GM18511 (cell line): ENCODE data around the gene ALAS2.
"Not testable (repeated sequence)": the region's sequence is repeated elsewhere in the genome, so short reads cannot be mapped to it uniquely, and the experiment has no call there.

Experiments used
- ATAC-seq: cut with Tn5 transposase; IDR thresholded peaks from one replicate; pipeline ENCODE4 v1.9.1; 2021; ENCODE audit warnings: mild to moderate bottlenecking, moderate library complexity; ENCODE audit not compliant: unreplicated experiment

ALAS2 gene

GRCh38 chrX:55006827-55007621 is 23.8 kb downstream of the ALAS2 start:
- no peak for ATAC-seq

GRCh38 chrX:55005256-55005655 is 25.5 kb downstream of the ALAS2 start:
- ATAC-seq: no peak

GRCh38 chrX:55004231-55004630 is 26.5 kb downstream of the ALAS2 start:
- ATAC-seq: no peak

GRCh38 chrX:54999717-55000598 is 30.8 kb downstream of the ALAS2 start, which contains the start of gene APEX2:
Gene APEX2 (plus strand): TSS chrX:55000363. CDS start chrX:55000423, 60 bp downstream.
- peak; percentile 95 for ATAC-seq

GRCh38 chrX:54995621-54996020 is 35.2 kb downstream of the ALAS2 start:
- no peak for ATAC-seq

GRCh38 chrX:54994668-54995351 is 36.0 kb downstream of the ALAS2 start:
- ATAC-seq: no peak

- ATAC-seq: no peak
These were observed 36.7 kb downstream of the ALAS2 start, which contains the start of gene PFKFB1 for GRCh38 chrX:54994099-54994498. Gene PFKFB1 (minus strand): TSS chrX:54994188. CDS start chrX:54994007, 181 bp downstream.

GRCh38 chrX:54992911-54993622 is 37.7 kb downstream of the ALAS2 start:
- ATAC-seq: no peak

GRCh38 chrX:54991706-54992105 is 39.1 kb downstream of the ALAS2 start:
- no peak for ATAC-seq

GRCh38 chrX:54983306-54983705 is 47.5 kb downstream of the ALAS2 start:
- ATAC-seq: not testable (repeated sequence)

- no peak for ATAC-seq
These were observed 50.4 kb downstream of the ALAS2 start for GRCh38 chrX:54980334-54980733.

- ATAC-seq: no peak
These were observed 51.3 kb downstream of the ALAS2 start for GRCh38 chrX:54979432-54979831.

GRCh38 chrX:54978448-54978847 is 52.3 kb downstream of the ALAS2 start:
- no peak for ATAC-seq

GRCh38 chrX:54977387-54977786 is 53.4 kb downstream of the ALAS2 start:
- ATAC-seq: no peak

- ATAC-seq: no peak
These were observed 65.8 kb downstream of the ALAS2 start for GRCh38 chrX:54964766-54965497.

GRCh38 chrX:54961750-54962149 is 69.0 kb downstream of the ALAS2 start:
- no peak for ATAC-seq
